Ureter (tissue), 1 donor: Measurements from ENCODE around the gene ISCA1. TPM values are rescaled to one million over a fixed set of nuclear protein-coding genes. Genes with fewer than 3 reads are reported as not detected.
"Not testable (repeated sequence)": the region's sequence is repeated elsewhere in the genome, so short reads cannot be mapped to it uniquely, and the experiment has no call there.

Source experiments
- DNase-seq: peaks from one replicate; pipeline ENCODE4 v3.0.0-alpha.2; 2020; ENCODE audit warnings: low spot score
- total RNA-seq: library from RNA; stranded (reverse); gene quantifications from one replicate; pipeline ENCODE4 v1.2.4, GENCODE V29; 2023
- donor health status: DM: yes; HTN: yes; CAD: no.

The ISCA1 gene
- 30.6 TPM for total RNA-seq

DNA sequence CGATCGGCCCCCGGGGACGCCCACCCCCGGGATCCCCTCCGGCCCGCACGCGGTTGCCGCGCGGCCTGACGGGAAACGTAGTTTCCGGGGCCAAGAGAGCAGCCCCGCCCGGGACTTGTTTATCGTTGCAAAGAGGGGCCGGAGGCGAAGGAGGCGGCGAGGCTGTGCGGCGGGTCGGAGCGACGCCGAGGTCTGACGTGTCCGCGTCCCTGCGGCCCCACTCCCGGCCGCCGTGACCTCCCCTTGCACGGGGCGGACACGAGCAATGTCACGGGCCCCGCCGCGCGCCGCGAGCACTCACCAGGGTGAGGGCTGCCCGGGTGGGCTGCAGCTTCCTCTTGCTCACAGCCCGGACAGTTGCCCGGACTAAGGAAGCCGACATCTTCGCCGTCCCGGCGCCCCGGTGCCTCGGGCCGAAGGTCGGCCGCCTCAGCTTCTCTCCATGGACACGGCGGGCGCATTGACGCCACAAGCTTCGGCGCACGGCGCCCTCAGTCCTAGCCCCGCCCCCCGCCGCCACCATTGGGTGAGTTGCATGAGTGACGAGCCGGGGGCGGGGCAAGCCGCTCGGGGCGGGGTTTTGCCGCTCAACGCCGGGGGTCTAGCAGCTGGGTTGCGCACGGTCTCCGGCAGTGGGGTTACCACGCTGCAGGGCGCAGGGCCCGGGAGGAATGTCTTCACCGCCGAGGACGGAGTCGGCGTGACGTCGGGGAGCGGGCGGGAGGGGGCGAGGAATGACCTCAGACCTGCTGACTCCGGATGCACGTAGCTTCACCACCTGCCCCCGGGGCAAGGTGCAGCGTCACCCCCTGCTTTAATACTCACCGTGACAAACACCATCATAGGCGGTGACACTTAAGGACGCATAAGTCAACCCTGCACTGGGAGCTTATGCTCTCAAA, at the start of gene ISCA1:
TSS of gene ISCA1 (minus strand) at position 462 of the 902 bp plus-strand sequence. CDS start at position 382, 80 bp downstream.
- DNase-seq, result peak; percentile 97

DNA sequence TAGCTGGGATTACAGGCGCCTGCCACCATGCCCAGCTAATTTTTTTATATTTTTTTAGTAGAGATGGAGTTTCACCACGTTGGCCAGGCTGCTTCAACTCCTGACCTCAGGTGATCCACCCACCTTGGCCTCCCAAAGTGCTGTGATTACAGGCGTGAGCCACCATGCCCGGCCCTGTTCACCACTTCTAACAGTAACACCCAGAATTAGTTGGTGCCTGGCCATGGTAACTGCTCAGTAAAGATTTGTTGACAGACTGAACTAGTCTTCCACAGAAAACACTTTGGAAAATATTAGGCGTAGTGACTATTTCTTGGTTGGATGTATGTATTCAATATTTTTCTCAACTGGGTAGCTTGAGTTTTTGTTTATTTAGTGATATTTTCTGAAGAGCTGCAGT, 47.8 kb upstream of the ISCA1 start:
- no peak for DNase-seq

DNA sequence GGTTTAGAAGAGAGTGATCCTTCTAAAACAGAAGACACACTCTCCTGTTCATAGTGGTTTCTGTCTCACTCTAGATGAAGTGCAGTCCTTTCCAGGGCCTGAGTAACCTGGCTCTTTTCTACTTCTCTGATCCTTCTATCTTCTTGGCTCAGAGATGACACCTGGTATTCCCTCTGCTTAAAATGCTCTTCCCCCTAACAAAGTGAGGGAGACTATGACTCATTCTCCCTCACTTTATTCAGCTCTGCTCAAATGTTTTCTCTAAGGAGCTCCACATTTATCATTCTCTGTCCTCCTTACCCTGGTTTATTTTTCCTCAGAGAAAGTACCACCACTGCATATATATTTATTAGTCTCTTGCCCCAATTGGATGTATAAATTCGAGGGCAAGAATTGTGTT, 47.3 kb upstream of the ISCA1 start:
- DNase-seq, result no peak

DNA sequence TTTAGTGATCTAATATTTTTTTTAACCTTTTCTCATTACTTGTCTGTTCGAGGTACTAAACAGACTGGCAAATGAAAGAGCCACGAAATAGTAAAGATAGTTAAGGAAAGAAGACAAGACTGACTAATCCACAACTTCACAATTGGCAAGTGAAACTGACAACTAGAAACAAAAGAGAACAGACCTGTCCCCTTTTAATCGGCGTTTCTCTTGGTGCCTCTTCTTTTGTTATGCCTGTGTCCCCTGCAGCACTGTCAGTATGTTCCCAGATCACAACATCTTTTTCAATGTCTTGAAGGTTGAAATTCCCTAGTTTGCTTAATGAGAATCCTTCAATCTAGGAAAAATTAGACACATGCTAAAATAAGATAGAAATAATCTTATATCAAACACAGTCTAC, 45.8 kb upstream of the ISCA1 start:
- DNase-seq, result no peak

DNA sequence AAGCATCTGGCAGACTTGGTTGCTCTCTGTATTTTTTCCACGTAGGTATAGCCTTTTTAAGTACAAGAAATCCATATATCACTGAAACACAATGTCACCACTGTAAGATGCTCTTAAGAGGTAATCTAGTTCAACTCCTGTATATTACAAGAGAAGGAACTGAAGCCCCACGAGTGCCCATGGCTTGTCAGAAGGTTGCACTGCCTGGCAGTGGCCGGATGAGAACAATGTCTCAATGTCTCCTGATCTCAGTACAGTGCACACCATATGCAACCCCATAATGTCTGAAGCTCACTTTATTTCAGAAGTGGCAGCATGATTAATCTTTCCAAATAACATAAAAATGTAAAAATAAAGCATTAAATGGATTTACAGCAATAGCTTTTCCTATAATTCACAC, 44.2 kb upstream of the ISCA1 start:
- no peak for DNase-seq

DNA sequence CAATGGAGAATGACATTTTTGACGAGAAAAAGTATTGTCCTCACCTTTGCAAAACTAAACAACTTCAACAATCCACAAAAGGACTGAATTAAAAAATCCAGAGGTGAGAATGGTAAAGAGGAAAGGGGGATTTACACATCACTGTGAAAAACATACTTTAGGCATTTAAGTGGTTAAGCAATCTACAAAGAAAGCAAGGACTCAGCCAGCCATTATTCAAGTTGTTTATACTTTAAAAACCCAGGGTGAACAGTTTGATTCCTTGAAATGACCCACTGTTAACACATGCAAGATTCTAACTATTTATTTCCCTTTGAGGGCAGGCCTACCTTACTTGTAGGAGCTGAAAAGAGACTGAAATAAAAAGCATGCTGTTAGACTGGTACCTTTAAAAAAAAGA, 42.6 kb upstream of the ISCA1 start:
- DNase-seq, result no peak

DNA sequence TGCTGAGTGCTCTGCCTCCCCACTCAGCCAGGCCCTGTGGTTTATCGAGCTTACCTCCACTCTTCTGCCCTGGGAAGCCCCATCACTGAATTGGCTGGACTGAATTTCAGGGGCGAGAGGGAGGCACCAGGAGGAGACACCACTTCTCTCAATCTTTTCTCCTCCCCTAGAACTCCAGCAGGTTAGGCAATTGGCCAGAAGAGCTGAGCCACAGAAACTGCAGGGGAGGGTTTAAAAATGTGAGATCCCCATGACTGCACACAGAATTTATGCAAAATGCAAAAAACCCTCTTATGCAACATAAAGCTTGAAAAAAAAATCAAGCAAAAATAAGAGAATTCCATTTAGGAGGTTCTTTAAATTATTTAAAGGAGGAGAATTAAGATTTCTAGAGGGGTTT, 42.0 kb upstream of the ISCA1 start:
- DNase-seq, result no peak

DNA sequence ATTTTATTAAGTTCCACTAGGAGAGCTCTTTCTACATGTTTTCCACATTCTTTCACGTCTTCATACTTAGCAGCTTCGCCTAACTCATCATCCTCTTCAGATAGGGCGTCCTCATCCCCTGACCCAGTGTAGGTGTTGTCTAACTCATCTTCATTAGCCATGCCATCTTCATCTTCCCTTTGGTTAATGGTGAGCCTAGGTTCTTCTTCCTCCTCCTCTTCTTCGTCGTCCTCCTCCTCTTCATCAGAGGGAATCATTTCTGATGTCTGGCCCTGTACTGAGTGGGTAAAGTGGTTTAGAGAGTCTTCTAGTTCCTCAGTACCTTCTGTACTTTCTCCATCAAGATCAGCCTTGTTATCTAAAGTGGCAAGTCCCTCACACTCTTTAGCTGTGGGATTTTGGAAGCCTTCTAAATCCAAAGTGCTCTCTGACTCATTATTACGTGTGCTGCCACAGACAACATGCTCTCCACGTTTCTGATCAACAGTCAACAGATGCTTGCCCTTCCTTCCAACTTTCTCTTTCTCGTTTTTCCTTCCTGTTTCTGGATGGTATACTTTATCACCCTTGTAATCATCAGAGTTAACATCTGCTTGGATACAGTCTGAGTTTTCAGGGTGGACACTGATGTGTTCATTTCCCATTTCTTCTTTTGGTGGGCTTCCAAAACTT, 40.8 kb upstream of the ISCA1 start:
- no peak for DNase-seq

DNA sequence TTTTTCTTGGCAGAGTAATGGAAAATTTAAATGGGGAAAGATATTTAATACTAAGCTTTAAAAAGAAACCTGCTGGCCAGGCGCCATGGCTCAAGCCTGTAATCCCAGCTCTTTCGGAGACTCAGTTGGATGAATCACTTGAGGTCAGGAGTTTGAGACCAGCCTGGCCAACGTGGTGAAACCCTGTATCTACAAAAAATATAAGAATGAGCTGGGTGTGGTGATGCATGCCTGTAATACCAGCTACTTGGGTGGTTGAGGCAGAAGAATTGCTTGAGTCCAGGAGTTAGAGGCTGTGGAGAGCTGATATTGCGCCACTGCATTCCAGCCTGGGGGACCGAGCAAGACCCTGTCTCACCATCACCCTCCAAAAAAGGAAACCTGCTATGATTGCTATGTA, 39.0 kb upstream of the ISCA1 start:
- no peak for DNase-seq

DNA sequence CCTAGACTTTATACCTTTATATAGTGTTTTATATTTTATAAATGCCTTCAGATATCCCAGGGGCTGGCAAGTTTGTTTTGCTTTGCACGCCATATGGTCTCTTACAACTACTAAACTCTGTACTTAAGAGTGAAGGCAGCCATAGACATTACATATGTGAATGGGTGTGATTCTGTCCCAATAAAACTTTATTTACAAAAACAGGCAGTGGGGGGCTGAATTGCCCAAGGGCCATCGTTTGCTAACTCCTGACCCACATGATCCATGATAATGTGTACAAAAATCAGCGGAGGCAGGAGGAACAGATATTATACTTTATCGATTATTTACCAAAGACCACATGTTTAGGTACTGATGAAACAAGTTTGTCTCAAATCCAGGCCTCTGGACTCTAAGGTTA, 35.8 kb upstream of the ISCA1 start:
- DNase-seq, result no peak

DNA sequence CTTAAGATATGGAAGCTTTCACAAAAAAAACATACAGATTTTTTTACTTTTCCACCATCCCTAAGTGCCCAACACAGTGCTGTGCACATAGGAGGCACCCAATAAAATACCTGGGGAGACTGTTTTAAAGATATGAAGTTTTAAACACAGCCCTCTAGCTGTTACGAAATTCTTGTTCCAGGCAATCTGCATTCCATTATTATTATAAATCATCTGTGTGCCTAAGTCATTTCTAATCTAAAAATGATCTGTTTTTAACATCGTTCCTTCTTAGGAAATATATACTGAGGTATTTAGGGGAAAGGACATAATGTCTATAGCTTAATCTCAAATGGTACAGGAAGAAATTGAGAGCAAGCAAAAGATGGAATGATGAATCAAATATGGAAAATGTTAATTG, 32.7 kb upstream of the ISCA1 start:
- DNase-seq, result no peak

DNA sequence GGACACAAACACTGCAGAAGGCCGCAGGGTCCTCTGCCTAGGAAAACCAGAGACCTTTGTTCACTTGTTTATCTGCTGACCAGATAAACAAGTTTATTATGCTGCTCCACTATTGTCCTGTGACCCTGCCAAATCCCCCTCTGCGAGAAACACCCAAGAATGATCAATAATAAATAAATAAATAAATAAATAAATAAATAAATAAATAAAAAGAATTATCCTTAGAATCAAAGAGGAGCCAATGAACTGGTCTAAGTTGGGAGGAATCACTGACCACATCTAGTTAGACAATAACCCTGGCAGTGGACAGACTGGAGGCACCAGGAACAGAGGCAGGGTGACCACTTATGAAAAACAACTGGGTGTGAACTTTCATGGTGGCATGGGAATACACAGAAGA, 30.6 kb upstream of the ISCA1 start:
- DNase-seq, result not testable (repeated sequence)

DNA sequence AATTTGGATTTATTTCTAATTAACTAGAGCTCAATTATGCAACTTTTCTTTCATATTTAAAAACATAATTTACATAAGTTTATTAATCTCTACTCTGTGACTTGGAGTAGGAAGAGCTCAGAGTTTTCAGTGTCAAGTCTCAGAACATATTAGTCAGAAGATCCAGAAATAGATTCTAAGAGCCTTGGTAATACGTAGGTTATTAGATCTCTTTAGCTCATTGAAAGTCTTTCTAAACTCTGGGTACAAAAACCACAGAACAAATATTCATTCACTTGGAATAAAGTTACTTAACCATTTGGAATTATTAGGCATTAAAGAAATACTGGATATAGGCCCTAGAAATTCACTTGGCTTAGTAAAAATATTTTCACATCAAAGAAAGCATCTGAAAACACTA, 26.3 kb upstream of the ISCA1 start:
- DNase-seq, result no peak

DNA sequence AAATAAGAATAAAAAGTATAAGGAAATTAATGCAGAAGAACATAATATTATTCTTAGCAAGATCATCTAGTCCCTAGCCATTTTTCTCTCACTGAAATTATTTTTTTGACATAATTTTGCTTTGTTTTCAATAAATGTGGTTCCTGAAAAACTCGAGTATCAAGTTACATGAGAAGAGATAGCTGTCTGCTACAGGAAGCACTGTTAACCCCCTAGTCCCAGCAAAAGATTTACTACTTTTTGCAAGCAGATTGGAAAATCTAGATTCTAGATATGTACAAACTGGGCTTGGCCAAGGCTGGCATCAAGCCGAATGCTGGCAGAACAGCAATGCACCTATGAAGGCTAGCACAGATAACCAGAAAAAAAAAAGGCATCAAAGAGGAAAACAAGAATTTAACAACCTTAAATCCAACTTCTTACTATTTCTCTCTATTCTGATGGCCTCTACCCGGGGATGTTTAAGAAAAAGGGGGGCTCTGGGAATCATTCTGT, 21.9 kb upstream of the ISCA1 start:
- DNase-seq, result no peak

DNA sequence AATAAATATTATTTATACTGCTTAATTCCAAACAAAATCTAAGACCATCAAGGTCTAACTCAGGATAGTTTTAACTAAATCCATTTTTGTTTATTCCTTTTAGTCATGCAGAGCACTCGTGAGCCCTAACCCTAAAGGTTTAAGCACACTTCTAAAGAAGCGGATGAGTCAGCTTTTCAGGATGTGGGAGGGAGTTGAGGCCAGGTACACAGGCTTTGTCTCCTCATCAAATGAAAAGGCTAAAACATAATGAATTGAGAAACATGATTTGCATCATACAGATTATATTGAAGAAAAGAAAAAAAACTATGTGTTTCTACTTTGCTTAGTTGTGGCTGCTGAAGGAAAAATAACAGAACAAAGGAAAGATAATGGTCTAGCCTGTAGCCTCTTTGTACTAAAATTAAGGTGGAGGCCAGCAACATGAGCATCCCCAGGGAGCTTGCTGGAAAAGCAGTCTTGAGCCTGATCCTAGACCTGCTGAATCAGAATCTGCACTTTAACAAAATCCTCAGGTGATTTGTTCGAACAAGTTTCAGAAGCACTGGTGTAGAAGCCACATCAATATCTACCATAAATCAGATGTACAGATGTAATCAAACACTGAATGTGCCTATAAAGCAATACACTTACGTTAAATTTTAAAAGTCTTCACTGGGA, 21.1 kb upstream of the ISCA1 start:
- DNase-seq, result no peak

DNA sequence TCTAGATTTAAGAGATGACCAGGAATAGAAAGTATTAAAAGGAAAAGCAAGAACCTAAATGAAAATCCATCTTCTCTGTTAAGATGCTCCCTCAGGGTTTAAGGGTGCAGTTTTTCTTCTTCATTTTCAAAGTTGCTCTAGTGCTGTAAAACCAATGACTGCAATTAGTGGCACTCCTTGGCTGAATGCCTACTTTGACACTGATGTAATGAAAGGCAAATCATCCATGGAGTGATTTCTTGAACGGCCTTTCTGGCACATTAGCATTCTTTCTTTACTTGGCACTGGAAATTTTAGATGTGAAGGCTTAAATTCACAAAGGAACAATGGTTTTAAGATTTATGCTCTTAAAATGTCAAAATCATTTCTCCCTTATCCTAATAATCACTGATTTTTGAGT, 19.3 kb upstream of the ISCA1 start:
- no peak for DNase-seq

DNA sequence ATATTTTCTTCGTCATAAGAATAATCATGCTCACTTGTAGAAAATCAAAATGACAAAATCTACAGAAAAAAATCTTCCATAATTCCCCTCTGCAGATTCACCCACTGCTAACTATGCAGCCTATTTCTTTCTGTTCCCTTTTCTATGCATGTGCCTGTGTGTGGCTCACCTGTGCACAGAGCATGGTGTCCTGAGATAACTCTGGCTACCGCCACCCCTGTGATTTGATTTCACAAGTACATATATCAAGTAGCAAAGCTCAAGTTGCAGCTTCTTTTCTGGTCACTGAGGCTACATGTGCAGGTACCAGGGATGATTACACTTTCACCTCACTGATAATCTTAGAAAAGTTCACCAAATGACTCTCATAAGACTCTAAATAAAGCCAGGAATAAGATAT, 18.4 kb upstream of the ISCA1 start:
- no peak for DNase-seq

DNA sequence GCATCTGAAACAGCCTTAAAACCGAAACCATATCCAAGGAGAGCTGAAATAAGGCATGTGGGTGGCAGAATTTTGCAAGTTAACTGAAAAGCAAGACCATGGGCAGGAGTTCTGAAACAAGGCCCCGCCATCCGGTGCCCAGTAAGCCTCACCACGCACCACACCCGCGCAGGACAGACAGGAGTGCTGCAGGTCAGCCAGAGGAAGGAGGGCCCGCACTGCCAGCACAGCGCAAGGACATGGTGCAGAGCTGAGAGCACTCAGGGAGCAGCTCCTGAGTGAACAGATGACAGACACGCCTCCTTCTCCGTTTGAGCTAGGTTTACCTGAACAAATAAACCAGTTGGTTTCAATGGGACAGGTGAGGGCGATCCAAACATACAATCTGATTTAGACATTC, 16.5 kb upstream of the ISCA1 start:
- DNase-seq, result no peak

DNA sequence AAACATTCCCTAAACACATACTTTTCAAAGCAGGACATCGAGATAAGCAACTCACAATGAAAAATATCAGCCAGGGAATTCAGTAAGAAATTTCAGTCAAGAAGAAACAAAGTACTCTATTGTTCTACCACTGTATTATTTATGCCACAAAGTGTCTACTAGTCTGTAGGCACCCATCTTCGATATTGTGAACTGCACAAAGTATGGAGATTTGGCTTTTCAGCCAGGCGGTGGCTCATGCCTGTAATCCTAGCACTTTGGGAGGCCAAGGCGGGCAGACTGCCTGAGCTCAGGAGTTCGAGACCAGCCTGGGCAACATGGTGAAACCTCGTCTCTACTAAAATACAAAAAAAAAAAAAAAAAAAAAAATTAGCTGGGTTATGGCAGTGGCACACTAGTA, 8.0 kb upstream of the ISCA1 start:
- DNase-seq, result not testable (repeated sequence)

DNA sequence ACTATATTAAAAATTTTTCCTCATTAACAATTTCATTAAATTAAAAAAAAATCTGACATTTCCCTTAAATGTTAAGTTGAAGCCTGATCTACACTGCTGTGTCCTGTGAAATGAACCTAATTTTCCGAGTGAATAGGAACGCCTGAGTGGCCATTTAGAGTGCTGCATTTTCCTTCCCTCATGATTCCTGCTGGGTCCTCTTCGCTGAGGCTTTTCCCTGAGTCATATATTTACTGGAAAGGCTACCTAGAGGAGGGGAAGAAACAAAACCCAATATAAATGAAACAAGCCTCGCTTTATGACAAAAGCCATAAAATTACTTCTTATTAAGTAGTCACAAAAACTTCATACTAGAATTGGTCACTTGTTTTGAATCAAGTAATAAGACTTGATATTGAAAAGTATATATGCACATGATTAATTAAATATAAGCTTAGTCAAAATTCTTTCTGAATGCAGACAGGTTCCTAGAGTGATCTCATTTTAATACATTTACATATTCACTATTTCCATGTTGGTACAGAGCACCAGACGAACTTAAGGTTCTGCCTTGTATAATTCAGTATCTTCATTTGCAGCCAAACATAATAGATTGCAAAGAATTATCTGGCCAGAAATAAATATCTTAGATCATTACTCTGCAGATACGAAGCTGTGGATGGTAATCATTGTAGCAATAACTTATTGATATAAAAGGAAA, 6.3 kb upstream of the ISCA1 start:
- no peak for DNase-seq

DNA sequence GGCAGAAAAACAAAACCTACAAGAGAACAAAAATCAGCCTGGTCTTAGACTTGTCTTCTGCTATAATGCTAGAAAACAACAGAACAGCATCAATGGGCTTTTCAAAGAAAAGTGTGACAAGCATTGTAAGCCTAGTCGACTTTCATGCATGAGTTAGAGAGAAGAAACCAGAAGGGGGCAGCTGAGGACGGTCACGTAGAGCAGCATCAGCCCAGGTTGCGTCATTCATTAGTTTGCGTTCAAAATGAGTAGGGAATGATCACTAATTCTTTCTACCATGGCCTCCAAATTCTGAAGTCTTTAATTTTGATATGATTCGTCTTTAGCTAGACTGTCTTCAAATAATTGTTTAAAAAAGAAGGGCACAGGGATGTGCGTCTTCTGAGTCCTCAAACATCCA, 4.7 kb upstream of the ISCA1 start:
- no peak for DNase-seq

DNA sequence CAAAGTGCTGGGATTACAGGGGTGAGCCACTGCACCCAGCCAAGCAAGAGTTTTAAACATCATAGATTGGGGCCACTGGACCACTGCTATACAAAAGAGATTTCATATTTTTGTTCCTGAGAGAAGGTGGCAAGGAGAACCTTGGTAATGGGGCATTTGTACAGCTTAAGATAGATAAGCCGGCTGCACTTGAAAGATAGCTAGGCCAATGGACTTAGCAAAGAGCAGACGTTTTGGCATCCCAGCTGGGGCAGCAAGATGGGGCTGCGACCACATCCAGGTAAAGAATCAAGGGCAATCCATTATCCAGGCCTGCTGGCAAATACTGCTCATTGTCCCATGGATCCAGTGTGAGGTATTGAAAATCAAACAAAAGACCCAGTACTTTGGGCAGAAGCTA, 3.9 kb upstream of the ISCA1 start:
- DNase-seq, result no peak
